ENCODE measurements around the gene DIP2A. TPM values are rescaled to one million over a fixed set of nuclear protein-coding genes. Genes with fewer than 3 reads are reported as not detected.

Gene DIP2A
- polyA plus RNA-seq, 1 donor from 2014 or later, result 45.0 TPM

DNA sequence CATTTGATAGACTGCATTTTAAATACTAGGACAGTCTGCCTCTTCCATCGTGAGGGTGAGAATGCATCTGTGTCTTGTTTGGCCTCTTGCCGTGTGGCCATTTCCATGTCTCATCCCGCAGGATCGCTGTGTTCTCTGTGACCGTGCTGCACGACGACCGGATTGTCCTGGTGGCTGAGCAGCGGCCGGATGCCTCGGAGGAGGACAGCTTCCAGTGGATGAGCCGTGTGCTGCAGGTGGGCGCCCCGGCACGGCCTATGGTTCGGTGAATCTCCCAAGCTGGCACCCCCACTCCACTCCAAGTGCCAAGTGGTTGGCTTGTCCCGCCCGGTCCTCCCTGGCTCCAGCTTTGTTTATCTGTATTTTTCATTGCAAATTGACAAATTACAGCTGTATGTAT, 91.0 kb downstream of the DIP2A start:
- Histone ChIP-seq H3F3A (ENCODE audit: insufficient read depth, low read length, poor library complexity, severe bottlenecking) (no peaks in the 10 kb centered on the region), H3K9me3 (ENCODE audit: low read length) (no peaks in the 10 kb centered on the region), H3K4me2 (ENCODE audit: low read length) (no peak overlapping the region), H4K20me1 (ENCODE audit: insufficient read depth) (no peaks in the 10 kb centered on the region), H3K4me3 (ENCODE audit: low read length) (no peak overlapping the region), H3K9me2 (ENCODE audit: insufficient read depth, low read length) (no peaks in the 10 kb centered on the region), H2AFZ (ENCODE audit: low read depth, low read length) (no peak overlapping the region), H3K36me3 (ENCODE audit: insufficient read depth, low read length) (no peaks in the 10 kb centered on the region), H3K9ac (ENCODE audit: low read length) (no peak overlapping the region), H3K27me3 (ENCODE audit: insufficient read depth, low read depth, low read length) (no peaks in the 10 kb centered on the region), H3K79me2 (replicated peaks; ENCODE audit: insufficient read depth, low read length) (no peaks in the 10 kb centered on the region), H3K27ac (ENCODE audit: low read length) (no peak overlapping the region)
- TF ChIP-seq TAF1 (IDR thresholded peaks at IDR 0.05; ENCODE audit: low read depth), result no peak
- TF ChIP-seq, protein P1, sequence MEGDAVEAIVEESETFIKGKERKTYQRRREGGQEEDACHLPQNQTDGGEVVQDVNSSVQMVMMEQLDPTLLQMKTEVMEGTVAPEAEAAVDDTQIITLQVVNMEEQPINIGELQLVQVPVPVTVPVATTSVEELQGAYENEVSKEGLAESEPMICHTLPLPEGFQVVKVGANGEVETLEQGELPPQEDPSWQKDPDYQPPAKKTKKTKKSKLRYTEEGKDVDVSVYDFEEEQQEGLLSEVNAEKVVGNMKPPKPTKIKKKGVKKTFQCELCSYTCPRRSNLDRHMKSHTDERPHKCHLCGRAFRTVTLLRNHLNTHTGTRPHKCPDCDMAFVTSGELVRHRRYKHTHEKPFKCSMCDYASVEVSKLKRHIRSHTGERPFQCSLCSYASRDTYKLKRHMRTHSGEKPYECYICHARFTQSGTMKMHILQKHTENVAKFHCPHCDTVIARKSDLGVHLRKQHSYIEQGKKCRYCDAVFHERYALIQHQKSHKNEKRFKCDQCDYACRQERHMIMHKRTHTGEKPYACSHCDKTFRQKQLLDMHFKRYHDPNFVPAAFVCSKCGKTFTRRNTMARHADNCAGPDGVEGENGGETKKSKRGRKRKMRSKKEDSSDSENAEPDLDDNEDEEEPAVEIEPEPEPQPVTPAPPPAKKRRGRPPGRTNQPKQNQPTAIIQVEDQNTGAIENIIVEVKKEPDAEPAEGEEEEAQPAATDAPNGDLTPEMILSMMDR (IDR thresholded peaks at IDR 0.05; ENCODE audit: poor library complexity, severe bottlenecking), result no peak
- TF ChIP-seq, protein P2, sequence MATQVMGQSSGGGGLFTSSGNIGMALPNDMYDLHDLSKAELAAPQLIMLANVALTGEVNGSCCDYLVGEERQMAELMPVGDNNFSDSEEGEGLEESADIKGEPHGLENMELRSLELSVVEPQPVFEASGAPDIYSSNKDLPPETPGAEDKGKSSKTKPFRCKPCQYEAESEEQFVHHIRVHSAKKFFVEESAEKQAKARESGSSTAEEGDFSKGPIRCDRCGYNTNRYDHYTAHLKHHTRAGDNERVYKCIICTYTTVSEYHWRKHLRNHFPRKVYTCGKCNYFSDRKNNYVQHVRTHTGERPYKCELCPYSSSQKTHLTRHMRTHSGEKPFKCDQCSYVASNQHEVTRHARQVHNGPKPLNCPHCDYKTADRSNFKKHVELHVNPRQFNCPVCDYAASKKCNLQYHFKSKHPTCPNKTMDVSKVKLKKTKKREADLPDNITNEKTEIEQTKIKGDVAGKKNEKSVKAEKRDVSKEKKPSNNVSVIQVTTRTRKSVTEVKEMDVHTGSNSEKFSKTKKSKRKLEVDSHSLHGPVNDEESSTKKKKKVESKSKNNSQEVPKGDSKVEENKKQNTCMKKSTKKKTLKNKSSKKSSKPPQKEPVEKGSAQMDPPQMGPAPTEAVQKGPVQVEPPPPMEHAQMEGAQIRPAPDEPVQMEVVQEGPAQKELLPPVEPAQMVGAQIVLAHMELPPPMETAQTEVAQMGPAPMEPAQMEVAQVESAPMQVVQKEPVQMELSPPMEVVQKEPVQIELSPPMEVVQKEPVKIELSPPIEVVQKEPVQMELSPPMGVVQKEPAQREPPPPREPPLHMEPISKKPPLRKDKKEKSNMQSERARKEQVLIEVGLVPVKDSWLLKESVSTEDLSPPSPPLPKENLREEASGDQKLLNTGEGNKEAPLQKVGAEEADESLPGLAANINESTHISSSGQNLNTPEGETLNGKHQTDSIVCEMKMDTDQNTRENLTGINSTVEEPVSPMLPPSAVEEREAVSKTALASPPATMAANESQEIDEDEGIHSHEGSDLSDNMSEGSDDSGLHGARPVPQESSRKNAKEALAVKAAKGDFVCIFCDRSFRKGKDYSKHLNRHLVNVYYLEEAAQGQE (IDR thresholded peaks at IDR 0.05; ENCODE audit: borderline replicate concordance), result no peak
- no peak for TF ChIP-seq POLR2AphosphoS5 (IDR thresholded peaks at IDR 0.05)
- TF ChIP-seq RAD21 (conservative IDR thresholded peaks at IDR 0.05), result no peak
- no peak for TF ChIP-seq SMC3 (conservative IDR thresholded peaks at IDR 0.05; ENCODE audit: poor library complexity)
- no peak for TF ChIP-seq MXI1 (conservative IDR thresholded peaks at IDR 0.05; ENCODE audit: poor library complexity, severe bottlenecking)
- no peak for TF ChIP-seq EP300 (conservative IDR thresholded peaks at IDR 0.05; ENCODE audit: poor library complexity, severe bottlenecking)
- no peak for TF ChIP-seq EZH2 (IDR thresholded peaks at IDR 0.05; ENCODE audit: borderline replicate concordance, insufficient read depth, low read length, poor library complexity, severe bottlenecking)

DNA sequence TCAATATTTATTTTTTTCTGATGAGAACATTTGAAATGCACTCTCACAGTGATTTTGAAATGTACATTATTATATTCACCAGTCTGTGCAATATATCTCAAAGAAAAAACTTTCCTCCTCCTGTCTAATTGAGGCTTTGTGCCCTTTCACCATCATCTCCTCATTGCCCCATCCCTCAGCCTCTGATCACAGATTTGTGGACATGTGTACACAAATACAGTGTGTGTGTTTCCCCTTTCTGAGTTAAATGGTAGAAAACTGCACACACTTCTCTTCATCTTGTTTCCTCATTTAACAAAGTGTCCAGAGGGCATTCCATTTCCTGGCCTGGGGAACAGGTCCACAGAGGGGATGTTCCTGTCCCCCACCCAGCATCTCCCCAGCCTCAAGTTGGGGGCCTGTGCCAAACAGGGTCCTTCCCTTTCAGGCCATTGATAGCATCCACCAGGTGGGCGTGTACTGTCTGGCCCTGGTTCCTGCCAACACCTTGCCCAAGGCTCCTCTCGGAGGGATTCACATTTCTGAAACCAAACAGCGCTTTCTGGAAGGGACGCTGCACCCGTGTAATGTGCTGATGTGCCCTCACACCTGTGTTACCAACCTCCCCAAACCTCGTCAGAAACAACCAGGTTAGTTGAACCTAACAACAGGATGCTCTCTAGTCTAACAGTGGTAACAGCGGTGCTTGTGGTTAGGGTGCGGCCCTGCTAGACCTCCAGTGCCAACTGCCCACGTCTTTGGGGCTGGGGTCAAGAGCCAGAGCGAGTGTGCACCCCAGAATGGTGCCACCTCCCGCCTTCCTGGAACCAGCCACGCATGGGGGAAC, 91.6 kb downstream of the DIP2A start:
- H3K79me2 ChIP-seq (replicated peaks; ENCODE audit: insufficient read depth, low read length), result no peaks in the 10 kb centered on the region
- no peak overlapping the region for H3K9ac ChIP-seq (ENCODE audit: low read length)
- H3K36me3 ChIP-seq (ENCODE audit: insufficient read depth, low read length), result no peaks in the 10 kb centered on the region
- H3F3A ChIP-seq (ENCODE audit: insufficient read depth, low read length, poor library complexity, severe bottlenecking), result no peaks in the 10 kb centered on the region
- TF ChIP-seq RAD21 (conservative IDR thresholded peaks at IDR 0.05) (no peak), TAF1 (IDR thresholded peaks at IDR 0.05; ENCODE audit: low read depth) (no peak), EP300 (conservative IDR thresholded peaks at IDR 0.05; ENCODE audit: poor library complexity, severe bottlenecking) (no peak), POLR2AphosphoS5 (IDR thresholded peaks at IDR 0.05) (no peak), EZH2 (IDR thresholded peaks at IDR 0.05; ENCODE audit: borderline replicate concordance, insufficient read depth, low read length, poor library complexity, severe bottlenecking) (no peak), SMC3 (conservative IDR thresholded peaks at IDR 0.05; ENCODE audit: poor library complexity) (no peak), MXI1 (conservative IDR thresholded peaks at IDR 0.05; ENCODE audit: poor library complexity, severe bottlenecking) (no peak)
- TF ChIP-seq, protein P2 (IDR thresholded peaks at IDR 0.05; ENCODE audit: borderline replicate concordance), result no peak
- TF ChIP-seq, protein P1 (IDR thresholded peaks at IDR 0.05; ENCODE audit: poor library complexity, severe bottlenecking), result no peak
- H3K9me2 ChIP-seq (ENCODE audit: insufficient read depth, low read length), result no peaks in the 10 kb centered on the region
- H3K9me3 ChIP-seq (ENCODE audit: low read length), result no peaks in the 10 kb centered on the region
- H3K27me3 ChIP-seq (ENCODE audit: insufficient read depth, low read depth, low read length), result no peaks in the 10 kb centered on the region
- H3K4me3 ChIP-seq (ENCODE audit: low read length), result no peak overlapping the region
- no peak overlapping the region for H2AFZ ChIP-seq (ENCODE audit: low read depth, low read length)
- no peak overlapping the region for H3K4me2 ChIP-seq (ENCODE audit: low read length)
- H4K20me1 ChIP-seq (ENCODE audit: insufficient read depth), result no peaks in the 10 kb centered on the region
- H3K27ac ChIP-seq (ENCODE audit: low read length), result no peak overlapping the region
